HG03139 (cell line): Measurements from ENCODE around the gene MEGF11.

ENCODE experiments used
- ATAC-seq: cut with Tn5 transposase; IDR thresholded peaks from one replicate; pipeline ENCODE4 v1.9.1; 2021; ENCODE audit not compliant: unreplicated experiment

Gene MEGF11

DNA sequence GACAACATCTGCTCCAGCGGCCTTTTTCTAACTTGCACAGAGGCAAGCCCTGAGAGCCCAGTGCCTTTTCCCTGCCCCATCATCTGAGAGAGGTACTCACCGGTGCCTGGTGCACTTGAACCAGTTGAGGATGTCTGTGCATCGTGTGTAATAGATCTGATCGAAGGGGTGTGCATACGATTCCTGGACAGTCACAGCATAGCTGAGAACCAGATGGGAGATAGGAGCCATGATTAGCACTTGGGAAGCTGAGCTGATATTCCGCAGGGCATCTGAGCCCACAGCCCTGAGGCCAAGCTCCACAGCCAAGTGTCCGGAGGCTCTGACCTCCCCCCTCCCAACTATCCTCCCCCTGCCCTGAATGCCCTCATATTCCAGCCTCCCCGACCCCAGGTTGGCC, 129.8 kb downstream of the MEGF11 start:
- ATAC-seq = no peak

GRCh38 chr15:66120422-66120821, 133.1 kb downstream of the MEGF11 start:
- no peak for ATAC-seq

DNA sequence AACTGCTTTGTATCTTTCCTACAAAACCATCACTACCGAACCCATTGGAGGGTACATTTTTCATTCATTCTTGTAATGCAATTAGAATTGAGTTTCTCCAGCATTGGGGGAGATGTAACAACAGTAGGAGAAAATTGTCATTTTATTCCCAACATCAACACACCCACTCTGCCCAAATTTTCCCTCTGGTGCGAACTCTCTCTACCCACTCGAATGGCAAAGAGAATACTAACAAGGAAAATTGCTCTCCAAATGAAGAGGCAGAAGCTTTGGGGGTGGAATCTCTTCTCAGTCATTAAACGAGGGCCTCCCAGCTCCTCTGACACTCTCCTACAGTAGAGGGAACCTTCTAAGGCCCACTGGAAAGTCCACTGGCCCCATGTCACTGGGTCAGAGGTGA, 135.7 kb downstream of the MEGF11 start:
- ATAC-seq = no peak

- ATAC-seq = no peak
Observed at GRCh38 chr15:66115568-66116206, 137.9 kb downstream of the MEGF11 start.

- no peak for ATAC-seq
Observed at GRCh38 chr15:66114863-66115425, 138.6 kb downstream of the MEGF11 start.

- ATAC-seq = no peak
Observed at GRCh38 chr15:66112388-66112787, 141.2 kb downstream of the MEGF11 start.

- no peak for ATAC-seq
Observed at GRCh38 chr15:66111363-66111762, 142.2 kb downstream of the MEGF11 start.

- no peak for ATAC-seq
Observed at GRCh38 chr15:66110864-66111263, 142.7 kb downstream of the MEGF11 start.

- no peak for ATAC-seq
Observed at GRCh38 chr15:66109826-66110225, 143.7 kb downstream of the MEGF11 start.

- ATAC-seq = no peak
Observed at GRCh38 chr15:66108483-66109265, 144.9 kb downstream of the MEGF11 start.

DNA sequence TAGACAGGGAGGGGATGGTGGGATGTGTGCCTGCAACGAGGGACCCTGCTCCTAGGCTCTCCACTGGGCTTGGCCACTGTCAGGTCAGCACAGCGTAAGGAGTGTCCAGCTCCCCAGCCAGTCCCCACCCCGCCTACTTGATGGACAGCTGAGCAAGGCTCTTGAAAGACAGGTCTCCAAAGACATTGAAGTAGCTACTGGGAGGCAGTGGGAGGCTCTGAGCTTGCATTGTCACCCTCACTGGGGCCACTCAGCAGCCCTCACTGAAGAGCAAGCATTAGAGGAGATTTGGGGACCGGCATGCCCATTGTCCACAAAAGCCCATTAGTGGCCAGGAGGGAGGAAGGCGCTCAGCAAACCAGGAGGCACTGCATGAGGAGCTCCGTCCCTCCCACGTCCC, 146.5 kb downstream of the MEGF11 start:
- no peak for ATAC-seq

DNA sequence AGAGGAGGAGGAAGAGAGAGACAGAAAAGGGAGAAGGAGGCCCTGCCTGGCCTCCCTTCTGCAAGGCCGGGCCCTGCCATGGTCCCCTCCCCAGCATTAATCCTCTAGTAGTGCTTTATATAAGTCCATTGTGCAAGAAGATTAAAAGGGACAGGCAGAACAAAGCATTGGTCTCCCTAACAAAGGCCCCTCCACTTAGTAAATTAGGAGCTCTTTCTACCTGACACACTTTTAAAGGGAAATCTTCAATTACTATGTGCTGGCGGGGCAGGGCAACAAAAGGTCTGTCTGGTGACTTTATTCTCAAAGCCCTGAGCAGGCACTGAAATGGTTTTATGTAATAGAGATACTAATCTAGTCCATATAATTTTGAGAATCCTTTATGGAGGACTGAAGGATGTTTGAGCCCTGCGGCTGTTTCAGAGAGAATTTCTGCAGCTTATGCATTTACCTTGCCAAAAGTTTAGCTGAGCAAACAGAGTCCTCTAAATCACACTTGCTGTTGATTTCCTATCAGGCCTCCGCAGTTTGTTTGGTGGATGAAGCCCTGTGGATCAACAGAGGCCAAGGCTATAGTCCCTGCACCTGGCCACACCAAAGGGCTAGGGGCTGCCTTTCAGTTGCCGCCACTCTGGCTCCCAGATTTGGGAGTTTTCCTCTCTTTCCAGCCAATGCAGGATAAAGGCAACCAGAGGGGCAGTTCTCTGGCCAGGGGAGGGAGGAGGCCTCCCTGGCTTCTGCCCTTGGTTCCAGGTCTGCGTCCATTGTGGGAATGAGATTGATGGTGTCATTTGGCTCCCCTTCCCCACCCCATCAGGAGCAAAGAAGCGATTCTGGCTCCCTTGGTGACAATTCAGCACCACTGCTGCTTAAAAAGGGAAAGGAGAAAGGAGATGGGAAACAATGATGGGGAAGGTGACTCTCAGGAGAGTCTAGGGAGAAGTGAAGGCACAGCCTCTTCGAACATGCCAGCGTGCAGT, 148.0 kb downstream of the MEGF11 start:
- no peak for ATAC-seq

- ATAC-seq = no peak
Observed at GRCh38 chr15:66103293-66103590, 150.3 kb downstream of the MEGF11 start.

GRCh38 chr15:66102563-66103292, 150.8 kb downstream of the MEGF11 start:
- no peak for ATAC-seq

DNA sequence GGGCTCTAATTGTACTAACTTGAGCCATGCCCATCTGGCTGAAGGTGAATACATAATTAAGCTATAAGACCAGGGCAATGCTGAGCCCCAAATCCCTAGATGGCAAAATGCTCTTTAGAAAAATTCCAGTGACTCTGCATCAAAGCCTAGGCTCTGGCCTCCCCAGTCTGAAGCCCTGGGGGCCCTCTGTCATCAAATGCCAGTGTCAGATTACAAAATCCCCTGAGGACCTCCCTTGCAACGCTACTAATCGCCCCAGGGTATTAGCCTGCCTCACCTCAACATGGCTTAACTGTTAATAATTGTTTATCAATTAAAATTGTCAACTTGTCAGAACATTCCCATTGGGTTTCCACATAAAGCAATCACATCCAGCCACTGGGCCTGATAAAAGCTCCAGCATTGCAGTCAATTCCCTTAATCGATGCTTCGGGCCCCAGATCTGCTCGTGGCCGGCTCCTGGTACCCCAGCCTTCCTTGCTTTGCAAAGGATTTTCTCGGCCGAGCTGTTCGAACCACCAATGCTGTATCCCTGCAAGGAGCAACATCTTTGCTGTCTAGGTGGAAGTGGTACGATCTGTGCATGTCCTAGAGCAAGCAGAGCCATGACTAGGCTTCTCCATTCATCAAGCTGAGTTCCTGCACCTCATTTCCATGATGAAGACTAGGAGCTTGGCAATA, 151.7 kb downstream of the MEGF11 start:
- no peak for ATAC-seq

GRCh38 chr15:66100761-66101160, 152.8 kb downstream of the MEGF11 start:
- no peak for ATAC-seq

DNA sequence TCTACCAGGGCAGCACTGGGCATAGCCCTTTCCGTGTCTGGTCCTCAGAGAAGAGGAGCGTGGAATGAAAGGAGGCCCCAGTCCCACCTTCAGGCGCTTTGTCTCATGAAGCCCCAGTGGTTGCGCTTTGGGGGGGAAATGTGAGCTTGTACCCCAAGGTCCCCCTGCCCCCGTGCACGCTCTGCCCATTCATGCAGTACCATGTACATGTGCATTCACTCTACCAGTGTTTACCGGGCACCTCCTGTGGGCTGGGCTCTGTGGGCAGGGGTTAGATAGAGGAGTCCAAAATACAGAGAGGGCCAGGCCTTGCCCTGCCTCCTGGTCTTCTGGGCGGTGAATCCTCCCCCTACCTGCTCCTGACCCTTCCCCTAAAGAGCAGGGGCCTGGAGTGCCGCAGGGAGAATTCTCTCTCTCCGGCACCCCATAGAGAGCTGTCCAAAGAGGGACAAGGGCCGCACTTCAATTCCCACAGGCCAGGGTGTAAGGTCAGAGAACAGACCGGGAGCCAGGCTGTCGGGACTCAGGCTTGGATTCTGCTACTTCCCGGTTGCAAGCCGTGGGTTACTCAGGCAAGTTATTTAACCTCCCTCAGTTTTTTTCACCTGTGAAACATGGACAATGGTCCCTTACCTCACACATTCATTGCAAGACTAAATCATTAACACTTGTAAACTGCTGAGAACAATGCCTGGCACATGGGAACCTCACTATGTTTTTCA, 153.4 kb downstream of the MEGF11 start:
- ATAC-seq = no peak

- no peak for ATAC-seq
Observed at GRCh38 chr15:66098022-66098363, 155.6 kb downstream of the MEGF11 start.

DNA sequence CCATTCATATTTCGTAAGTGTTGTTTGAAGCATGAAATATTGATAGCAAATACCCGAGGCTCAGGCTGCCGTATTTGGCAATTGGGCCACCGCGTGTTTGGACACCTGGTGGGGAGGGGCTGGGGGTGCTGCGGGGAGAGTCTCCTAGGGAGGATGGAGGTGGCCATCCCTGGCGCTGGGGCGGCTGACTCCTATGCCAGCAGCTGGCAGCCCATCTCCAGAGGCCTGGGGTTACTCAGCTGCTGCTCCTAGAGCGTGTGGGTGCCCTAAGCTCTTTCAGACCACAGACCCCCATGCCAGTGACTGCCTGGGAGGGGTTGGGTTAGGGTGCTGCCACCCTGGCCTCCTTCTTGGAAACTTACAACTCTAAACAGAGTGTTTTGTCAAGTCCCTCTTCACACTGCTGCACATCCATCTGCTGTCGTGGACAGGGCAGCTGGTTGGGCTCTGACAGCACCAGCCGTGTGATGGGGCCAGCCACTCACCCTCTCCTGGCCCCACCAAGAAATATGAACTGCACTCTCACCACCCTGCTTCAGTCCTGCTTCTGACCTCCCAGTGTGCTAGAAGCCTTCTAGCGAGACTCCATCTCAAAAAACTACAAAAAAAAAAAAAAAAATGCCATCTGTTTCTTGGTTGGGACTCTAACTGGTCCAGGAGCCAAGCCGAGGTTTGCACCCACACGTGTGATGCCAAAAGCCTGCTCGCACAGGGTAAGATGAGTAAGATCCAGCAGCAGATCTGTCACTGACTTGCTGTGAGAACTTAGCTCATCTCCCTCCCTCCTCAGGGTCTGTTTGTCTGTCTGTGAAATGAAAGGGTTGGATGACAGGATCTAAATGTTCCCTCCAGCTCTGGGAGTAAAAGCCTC, 156.2 kb downstream of the MEGF11 start:
- no peak for ATAC-seq
